HepG2 (cell line): Measurements from ENCODE around the gene RBM15B. TPM values are rescaled to one million over a fixed set of nuclear protein-coding genes. Genes with fewer than 3 reads are reported as not detected.

ENCODE experiments used
- BATF2 ChIP-seq: sonication (generic); formaldehyde crosslinking; IDR thresholded peaks from 2 replicates; pipeline ENCODE4 v1.8.0; 2022; ENCODE audit warnings: mild to moderate bottlenecking, missing genetic modification reagents, moderate library complexity
- BCL6 ChIP-seq: IDR thresholded peaks from 2 replicates; pipeline ENCODE4 v1.6.1; 2016; ENCODE audit warnings: missing genetic modification reagents, missing compliant biosample characterization
- BRCA1 ChIP-seq: sonication (generic); formaldehyde crosslinking; IDR thresholded peaks from 2 replicates; pipeline ENCODE4 v1.4.0; 2020; ENCODE audit warnings: missing genetic modification reagents
- EEA1 ChIP-seq: sonication (generic); formaldehyde crosslinking; IDR thresholded peaks from 2 replicates; pipeline ENCODE4 v1.5.1; 2020; ENCODE audit warnings: mild to moderate bottlenecking, missing genetic modification reagents, borderline replicate concordance
- HES4 ChIP-seq: sonication (generic); formaldehyde crosslinking; IDR thresholded peaks from 2 replicates; pipeline ENCODE4 v1.9.0; 2021; ENCODE audit warnings: mild to moderate bottlenecking, missing genetic modification reagents, borderline replicate concordance
- KMT2A ChIP-seq: sonication (generic); formaldehyde crosslinking; IDR thresholded peaks from 2 replicates; pipeline ENCODE4 v1.4.0; 2020; ENCODE audit warnings: missing genetic modification reagents
- NRL ChIP-seq: sonication (generic); formaldehyde crosslinking; IDR thresholded peaks from 2 replicates; pipeline ENCODE4 v1.5.0; 2020; ENCODE audit warnings: missing genetic modification reagents, mild to moderate bottlenecking, moderate library complexity, borderline replicate concordance
- PAF1 ChIP-seq: IDR thresholded peaks from 2 replicates; pipeline ENCODE4 v1.6.1; 2016; ENCODE audit warnings: missing genetic modification reagents, missing compliant biosample characterization
- PHF20 ChIP-seq: sonication (generic); formaldehyde crosslinking; IDR thresholded peaks from 2 replicates; pipeline ENCODE4 v1.5.0; 2020; ENCODE audit warnings: mild to moderate bottlenecking, missing genetic modification reagents
- PLSCR1 ChIP-seq: sonication (generic); formaldehyde crosslinking; IDR thresholded peaks from 2 replicates; pipeline ENCODE4 v1.5.0; 2020; ENCODE audit warnings: missing genetic modification reagents, mild to moderate bottlenecking, borderline replicate concordance
- RBM22 ChIP-seq: fragments of 200-400 bp; formaldehyde crosslinking; optimal IDR thresholded peaks from 2 replicates; pipeline ENCODE3; 2017; ENCODE audit warnings: mild to moderate bottlenecking, low read length, moderate library complexity
- RNF2 ChIP-seq: fragments of 450-650 bp; conservative IDR thresholded peaks from 2 replicates; pipeline ENCODE4 v1.6.1; 2016; ENCODE audit warnings: low read depth
- SP2 ChIP-seq: sonication (generic); formaldehyde crosslinking; IDR thresholded peaks from 2 replicates; pipeline ENCODE4 v1.5.1; 2020; ENCODE audit warnings: mild to moderate bottlenecking, missing genetic modification reagents
- SP5 ChIP-seq: IDR thresholded peaks from 2 replicates; pipeline ENCODE4 v1.6.1; 2016; ENCODE audit warnings: low read depth, borderline replicate concordance
- TARDBP ChIP-seq: sonication (generic); formaldehyde crosslinking; IDR thresholded peaks from 2 replicates; pipeline ENCODE4 v1.8.0; 2022; ENCODE audit warnings: mild to moderate bottlenecking, missing genetic modification reagents
- U2AF1 ChIP-seq: fragments of 200-400 bp; formaldehyde crosslinking; optimal IDR thresholded peaks from 2 replicates; pipeline ENCODE3; 2017; ENCODE audit warnings: mild to moderate bottlenecking, low read depth, low read length
- U2AF2 ChIP-seq: fragments of 200-400 bp; formaldehyde crosslinking; IDR thresholded peaks from 2 replicates; pipeline ENCODE4 v1.6.1; 2017; ENCODE audit warnings: low read depth, mild to moderate bottlenecking, low read length
- YY1 ChIP-seq: IDR thresholded peaks from 2 replicates; pipeline ENCODE4 v1.6.1; 2011; ENCODE audit warnings: low read length, low read depth, moderate library complexity, mild to moderate bottlenecking; ENCODE audit not compliant: insufficient read depth, insufficient replicate concordance
- ZBTB7A ChIP-seq: sonication (generic); formaldehyde crosslinking; IDR thresholded peaks from 2 replicates; pipeline ENCODE4 v1.8.0; 2022; ENCODE audit warnings: mild to moderate bottlenecking, missing genetic modification reagents
- ZBTB7B ChIP-seq: sonication (generic); formaldehyde crosslinking; IDR thresholded peaks from 2 replicates; pipeline ENCODE4 v1.4.0; 2020; ENCODE audit warnings: missing genetic modification reagents
- ZFP36L1 ChIP-seq: sonication (generic); formaldehyde crosslinking; IDR thresholded peaks from 2 replicates; pipeline ENCODE4 v1.8.0; 2022; ENCODE audit warnings: mild to moderate bottlenecking, missing genetic modification reagents, moderate library complexity
- ZNF3 ChIP-seq: IDR thresholded peaks from 2 replicates; pipeline ENCODE4 v1.7.0; 2017; ENCODE audit warnings: inconsistent platforms
- ZNF556 ChIP-seq: sonication (generic); formaldehyde crosslinking; IDR thresholded peaks from 2 replicates; pipeline ENCODE4 v1.4.0; 2020; ENCODE audit warnings: mild to moderate bottlenecking, missing genetic modification reagents, borderline replicate concordance
- ZNF598 ChIP-seq: sonication (generic); formaldehyde crosslinking; IDR thresholded peaks from 2 replicates; pipeline ENCODE4 v1.5.1; 2020; ENCODE audit warnings: mild to moderate bottlenecking, missing genetic modification reagents, borderline replicate concordance
- ZNF670 ChIP-seq: sonication (generic); formaldehyde crosslinking; IDR thresholded peaks from 2 replicates; pipeline ENCODE4 v1.8.0; 2022; ENCODE audit warnings: mild to moderate bottlenecking, missing genetic modification reagents, borderline replicate concordance
- ZNF672 ChIP-seq: sonication (generic); formaldehyde crosslinking; IDR thresholded peaks from 2 replicates; pipeline ENCODE4 v1.8.1; 2022; ENCODE audit warnings: missing genetic modification reagents
- ZNF83 ChIP-seq: sonication (generic); formaldehyde crosslinking; IDR thresholded peaks from 2 replicates; pipeline ENCODE4 v1.4.0; 2020; ENCODE audit warnings: missing genetic modification reagents, mild to moderate bottlenecking, borderline replicate concordance
- polyA plus RNA-seq, 8 experiments: library from polyadenylated mRNA; depleted of rRNA in 3 of 8; stranded (reverse) in 7 of 8; unstranded in 1 of 8; fragments of >200 nt; fragmentation: Illumina TruSeq in 4 of 8; extraction: Trizol in 4 of 8; gene quantifications; 2 replicates each; pipeline versions ENCODE4 v1.2.1 to v1.2.3, GENCODE V29; 2011 to 2016; ENCODE audit warnings: low read depth in 4 of 8, missing spikeins in 1 of 8, mixed read lengths in 1 of 8; ENCODE audit not compliant: insufficient read depth in 1 of 8
- total RNA-seq, 5 experiments: library from RNA; depleted of rRNA; stranded (reverse); fragments of >200 nt; fragmentation: Illumina TruSeq; extraction: Trizol; gene quantifications; 2 replicates each; pipeline ENCODE4 v1.2.3, GENCODE V29; 2016; ENCODE audit warnings: low read depth in 1 of 5
- TF ChIP-seq, protein P1 (sequence below): sonication (generic); formaldehyde crosslinking; IDR thresholded peaks from 2 replicates; pipeline ENCODE4 v1.5.1; 2020; ENCODE audit warnings: missing genetic modification reagents, mild to moderate bottlenecking, borderline replicate concordance
- TF ChIP-seq, protein P2 (sequence below): sonication (generic); formaldehyde crosslinking; IDR thresholded peaks from 2 replicates; pipeline ENCODE4 v1.8.0; 2022; ENCODE audit warnings: low read depth, missing genetic modification reagents

RBM15B gene
- total and polyA plus RNA-seq, 2 of the 13 experiments (the other 11 are each of a cell fraction or from before 2014, with no cell fraction given): 8.2 to 19.3 TPM

DNA sequence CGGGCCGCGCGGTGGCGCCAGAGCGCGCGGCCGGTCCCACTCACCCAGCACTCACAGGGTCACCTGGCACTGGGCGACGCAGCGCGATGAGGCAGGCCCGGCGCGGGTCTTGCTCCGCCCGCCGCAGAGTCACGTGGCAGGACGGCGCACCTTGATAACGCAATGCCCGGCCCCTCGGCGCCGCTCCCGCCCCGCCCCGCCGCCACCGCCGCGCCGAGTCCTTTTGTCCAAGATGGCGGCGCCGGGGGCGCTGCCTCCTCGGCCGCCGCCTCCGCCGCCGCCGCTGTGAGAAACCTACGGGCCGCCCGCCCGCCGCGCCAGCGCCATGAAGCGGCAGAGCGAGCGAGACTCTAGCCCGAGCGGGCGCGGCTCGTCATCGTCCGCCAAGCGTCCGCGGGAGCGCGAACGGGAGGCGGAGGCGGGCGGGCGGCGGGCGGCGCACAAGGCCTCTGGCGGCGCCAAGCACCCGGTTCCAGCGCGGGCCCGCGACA lies at the start of gene RBM15B (continued):
- 0 out of 2 replicates have a peak, but pooled peaks have one; percentile 46 for TF ChIP-seq HES4 (CRISPR knock-in tag)
- TF ChIP-seq PAF1 (CRISPR knock-in tag): no peak
- TF ChIP-seq SP5 (CRISPR knock-in tag): peak; percentile 88
- TF ChIP-seq, protein P1, sequence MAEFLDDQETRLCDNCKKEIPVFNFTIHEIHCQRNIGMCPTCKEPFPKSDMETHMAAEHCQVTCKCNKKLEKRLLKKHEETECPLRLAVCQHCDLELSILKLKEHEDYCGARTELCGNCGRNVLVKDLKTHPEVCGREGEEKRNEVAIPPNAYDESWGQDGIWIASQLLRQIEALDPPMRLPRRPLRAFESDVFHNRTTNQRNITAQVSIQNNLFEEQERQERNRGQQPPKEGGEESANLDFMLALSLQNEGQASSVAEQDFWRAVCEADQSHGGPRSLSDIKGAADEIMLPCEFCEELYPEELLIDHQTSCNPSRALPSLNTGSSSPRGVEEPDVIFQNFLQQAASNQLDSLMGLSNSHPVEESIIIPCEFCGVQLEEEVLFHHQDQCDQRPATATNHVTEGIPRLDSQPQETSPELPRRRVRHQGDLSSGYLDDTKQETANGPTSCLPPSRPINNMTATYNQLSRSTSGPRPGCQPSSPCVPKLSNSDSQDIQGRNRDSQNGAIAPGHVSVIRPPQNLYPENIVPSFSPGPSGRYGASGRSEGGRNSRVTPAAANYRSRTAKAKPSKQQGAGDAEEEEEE: no peak
- TF ChIP-seq BRCA1 (CRISPR knock-in tag): no peak
- no peak for TF ChIP-seq U2AF1
- no peak for TF ChIP-seq RBM22
- TF ChIP-seq SP2: no peak; the same call in 1 of the 2 replicates
- TF ChIP-seq PHF20 (CRISPR knock-in tag): peak; percentile 94
- no peak for TF ChIP-seq ZBTB7A (CRISPR knock-in tag)
- TF ChIP-seq ZNF3 (CRISPR knock-in tag): no peak
- TF ChIP-seq ZFP36L1 (CRISPR knock-in tag): no peak
- no peak for TF ChIP-seq ZNF598
- TF ChIP-seq ZNF672 (CRISPR knock-in tag): no peak
- TF ChIP-seq ZNF670 (CRISPR knock-in tag): no peak
- TF ChIP-seq, protein P2, sequence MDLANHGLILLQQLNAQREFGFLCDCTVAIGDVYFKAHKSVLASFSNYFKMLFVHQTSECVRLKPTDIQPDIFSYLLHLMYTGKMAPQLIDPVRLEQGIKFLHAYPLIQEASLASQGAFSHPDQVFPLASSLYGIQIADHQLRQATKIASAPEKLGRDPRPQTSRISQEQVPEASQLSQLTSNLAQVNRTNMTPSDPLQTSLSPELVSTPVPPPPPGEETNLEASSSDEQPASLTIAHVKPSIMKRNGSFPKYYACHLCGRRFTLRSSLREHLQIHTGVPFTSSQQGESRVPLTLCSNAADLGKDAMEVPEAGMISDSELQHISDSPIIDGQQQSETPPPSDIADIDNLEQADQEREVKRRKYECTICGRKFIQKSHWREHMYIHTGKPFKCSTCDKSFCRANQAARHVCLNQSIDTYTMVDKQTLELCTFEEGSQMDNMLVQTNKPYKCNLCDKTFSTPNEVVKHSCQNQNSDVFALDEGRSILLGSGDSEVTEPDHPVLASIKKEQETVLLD (CRISPR knock-in tag): no peak
- peak; percentile 82 for TF ChIP-seq KMT2A (CRISPR knock-in tag)
- no peak for TF ChIP-seq RNF2
- no peak for TF ChIP-seq ZNF83
- TF ChIP-seq YY1: peak; percentile 98
- no peak for TF ChIP-seq BATF2 (CRISPR knock-in tag)
- TF ChIP-seq ZBTB7B (CRISPR knock-in tag): no peak
- TF ChIP-seq NRL (CRISPR knock-in tag): no peak
- peak; percentile 85 for TF ChIP-seq TARDBP (CRISPR knock-in tag)
- TF ChIP-seq EEA1: peak; percentile 66; the same call in 1 of the 2 replicates
- peak; percentile 94; the same call in 1 of the 2 replicates for TF ChIP-seq ZNF556
- TF ChIP-seq BCL6 (CRISPR knock-in tag): no peak
- TF ChIP-seq U2AF2: no peak
- no peak for TF ChIP-seq PLSCR1
